HepG2 (cell line): ENCODE measurements around the gene TMEM38A. TPM values are rescaled to one million over a fixed set of nuclear protein-coding genes. Genes with fewer than 3 reads are reported as not detected.

Experiments used
- ATAC-seq: fragments of 200-7000 bp; cut with Tn5 transposase; 3 replicates; pipeline ENCODE4 v1.9.1; 2020; ENCODE audit warnings: mild to moderate bottlenecking, moderate library complexity
- BruUV-seq: library from RNA; stranded (reverse); fragments of 400-500 nt; replicated peaks from 2 replicates; lab custom pipeline; 2021; lab: Mats Ljungman, UMichigan
- CTCF ChIA-PET: fragments of 300-600 bp; formaldehyde crosslinking; extraction: SDS; loops from one replicate; lab custom pipeline; 2021; ENCODE audit warnings: low total read pairs, inconsistent platforms, low intra/inter-chr PET ratio; lab: Yijun Ruan, JAX
- POLR2A ChIA-PET: fragments of 350-600 bp; sonication (Branson Sonifier 250); formaldehyde crosslinking; loops from one replicate; lab custom pipeline; 2020; ENCODE audit warnings: antibody characterized with exemption, inconsistent platforms; lab: Yijun Ruan, JAX
- DNase-seq: peaks from one replicate; pipeline ENCODE4 v3.0.0-alpha.2; 2015; ENCODE audit warnings: low spot score
- FAIRE-seq: peaks from 3 replicates; lab custom pipeline; 2011; peaks lifted over from hg19 to GRCh38; lab: Jason Lieb, UNC
- H2AFZ ChIP-seq: one replicate; pipeline ENCODE4 v1.6.1; 2011; ENCODE audit warnings: low read length, inconsistent platforms
- H3K27ac ChIP-seq: fragments of 300-600 bp; 3 replicates; pipeline ENCODE4 v1.8.0; 2011; ENCODE audit warnings: mixed run types, mild to moderate bottlenecking, mixed read lengths, low read length, inconsistent platforms; ENCODE audit not compliant: insufficient read depth; ENCODE audit errors: extremely low read length
- H3K27me3 ChIP-seq, 2 experiments: fragments of 200-600 bp in 1 of 2; 2 replicates in 1 of 2; 3 replicates in 1 of 2; pipeline versions ENCODE4 v1.6.0 to v1.8.0; 2011; ENCODE audit warnings: low read length in 2 of 2, mild to moderate bottlenecking in 2 of 2, moderate library complexity in 2 of 2, inconsistent platforms in 1 of 2; ENCODE audit not compliant: insufficient read depth in 2 of 2, control insufficient read depth in 1 of 2
- H3K36me3 ChIP-seq, 2 experiments: fragments of 200-600 bp in 1 of 2; replicated peaks in 1 of 2; 2 replicates in 1 of 2; 3 replicates in 1 of 2; pipeline versions ENCODE4 v1.5.1 to v1.8.0; 2011; ENCODE audit warnings: low read length in 2 of 2, inconsistent platforms in 1 of 2; ENCODE audit not compliant: insufficient read depth in 2 of 2, control insufficient read depth in 1 of 2
- H3K4me1 ChIP-seq: 2 replicates; pipeline ENCODE4 v1.5.1; 2012; ENCODE audit warnings: low read length, inconsistent platforms; ENCODE audit not compliant: insufficient read depth
- H3K4me2 ChIP-seq: 2 replicates; pipeline ENCODE4 v1.6.0; 2011; ENCODE audit warnings: low read depth, low read length, inconsistent platforms
- H3K4me3 ChIP-seq, 3 experiments: fragments of 200-600 bp in 1 of 3; sonication (generic), shearing (Covaris generic) in 1 of 3; replicated peaks in 1 of 3; 2 replicates each; pipeline ENCODE4 v1.5.1; 2011 to 2016; ENCODE audit warnings: low read length in 3 of 3, inconsistent platforms in 2 of 3, low read depth in 2 of 3, mild to moderate bottlenecking in 2 of 3, control low read depth in 1 of 3, mixed read lengths in 1 of 3; ENCODE audit not compliant: insufficient read depth in 1 of 3
- H3K79me2 ChIP-seq: one replicate; pipeline ENCODE4 v1.6.1; 2011; ENCODE audit warnings: low read length, inconsistent platforms; ENCODE audit not compliant: insufficient read depth
- H3K9ac ChIP-seq: 2 replicates; pipeline ENCODE4 v1.6.0; 2011; ENCODE audit warnings: mild to moderate bottlenecking, low read depth, low read length, inconsistent platforms; ENCODE audit not compliant: insufficient read depth
- H3K9me3 ChIP-seq: 2 replicates; pipeline ENCODE4 v1.5.1; 2012; ENCODE audit warnings: mild to moderate bottlenecking, low read length
- H4K20me1 ChIP-seq: 2 replicates; pipeline ENCODE4 v1.6.0; 2011; ENCODE audit warnings: inconsistent platforms, mild to moderate bottlenecking, low read length, moderate library complexity; ENCODE audit not compliant: insufficient read depth
- CEBPB ChIP-seq: IDR thresholded peaks from 2 replicates; pipeline ENCODE4 v1.6.1; 2011; ENCODE audit warnings: low read depth, low read length, improper control_type of control experiment, borderline replicate concordance
- GATAD1 ChIP-seq: IDR thresholded peaks from 2 replicates; pipeline ENCODE4 v1.6.1; 2016; ENCODE audit warnings: missing genetic modification reagents, missing compliant biosample characterization
- PHF20 ChIP-seq: sonication (generic); formaldehyde crosslinking; IDR thresholded peaks from 2 replicates; pipeline ENCODE4 v1.5.0; 2020; ENCODE audit warnings: mild to moderate bottlenecking, missing genetic modification reagents
- RXRA ChIP-seq: sonication (generic); formaldehyde crosslinking; IDR thresholded peaks from 2 replicates; pipeline ENCODE4 v1.5.1; 2020; ENCODE audit warnings: missing genetic modification reagents
- ZNF121 ChIP-seq: sonication (generic); formaldehyde crosslinking; IDR thresholded peaks from 2 replicates; pipeline ENCODE4 v1.5.0; 2020; ENCODE audit warnings: mild to moderate bottlenecking, missing genetic modification reagents
- WGBS: methylation state at CpG from one replicate; pipeline ENCODE4 v1.1.6; 2017; ENCODE audit warnings: low lambda C conversion rate; 5-methylcytosine and 5-hydroxymethylcytosine counted together
- in situ Hi-C: cut with HindIII; loops from 2 replicates; pipeline ENCODE4 v1.10.0; 2017; ENCODE audit warnings: low pct_unique_long_range_greater_than_20kb; ENCODE audit not compliant: extremely low pct_ligation_motif_present
- intact Hi-C: fragments of 100-400 bp; cut with micrococcal nuclease; formaldehyde crosslinking; loops from one replicate; pipeline ENCODE4 v1.10.0; 2022; ENCODE audit not compliant: unreplicated experiment
- polyA plus RNA-seq, 8 experiments: library from polyadenylated mRNA; depleted of rRNA in 3 of 8; stranded (reverse) in 7 of 8; unstranded in 1 of 8; fragments of >200 nt; fragmentation: Illumina TruSeq in 4 of 8; extraction: Trizol in 4 of 8; gene quantifications; 2 replicates each; pipeline versions ENCODE4 v1.2.1 to v1.2.3, GENCODE V29; 2011 to 2016; ENCODE audit warnings: low read depth in 4 of 8, missing spikeins in 1 of 8, mixed read lengths in 1 of 8; ENCODE audit not compliant: insufficient read depth in 1 of 8
- total RNA-seq, 5 experiments: library from RNA; depleted of rRNA; stranded (reverse); fragments of >200 nt; fragmentation: Illumina TruSeq; extraction: Trizol; gene quantifications; 2 replicates each; pipeline ENCODE4 v1.2.3, GENCODE V29; 2016; ENCODE audit warnings: low read depth in 1 of 5

Gene TMEM38A
- total and polyA plus RNA-seq, 2 of the 13 experiments (the other 11 are each of a cell fraction or from before 2014, with no cell fraction given): 4.8 to 6.8 TPM

DNA sequence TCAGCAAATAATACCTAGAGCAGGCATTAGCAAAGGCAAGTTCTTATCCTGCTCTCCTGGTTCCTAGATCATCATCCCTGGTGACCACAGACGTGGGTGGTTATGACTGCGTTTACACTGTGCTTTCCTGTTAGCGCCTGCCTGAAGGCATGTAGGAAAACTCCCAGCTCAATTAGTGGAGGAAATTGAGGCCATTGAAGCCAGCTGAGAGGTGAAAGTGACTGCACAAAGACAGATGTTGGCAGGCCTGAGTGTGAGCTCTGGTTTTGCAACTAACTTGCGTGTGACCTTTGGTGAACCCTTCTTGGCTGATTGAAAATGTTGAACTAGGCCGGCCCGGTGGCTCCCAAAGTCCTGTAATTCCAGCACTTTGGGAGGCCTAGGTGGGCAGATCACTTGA lies 41.2 kb downstream of the TMEM38A start:
- H3K79me2 ChIP-seq: no peaks in the 10 kb centered on the region
- ATAC-seq (no peak), FAIRE-seq (peak; percentile 43), DNase-seq (peak; percentile 10)
- no peak overlapping the region for H3K27ac ChIP-seq
- intact Hi-C loops: no loop called here
- POLR2A ChIA-PET: no interaction called here
- H3K27me3 ChIP-seq: no peaks in the 10 kb centered on the region
- TF ChIP-seq CEBPB: peak; percentile 15; the same call in 1 of the 2 replicates
- TF ChIP-seq RXRA (CRISPR knock-in tag): 0 out of 2 replicates have a peak, but pooled peaks have one; percentile 27
- TF ChIP-seq GATAD1 (CRISPR knock-in tag): no peak
- H4K20me1 ChIP-seq: no peaks in the 10 kb centered on the region
- no TSS peak for BruUV-seq
- no peak overlapping the region for H2AFZ ChIP-seq
- H3K4me3 ChIP-seq: no peak overlapping the region
- in situ Hi-C loops: no loop called here
- H3K4me1 ChIP-seq: peaks cover 6% of the 10 kb centered on the region
- no peaks in the 10 kb centered on the region for H3K9me3 ChIP-seq
- no peaks in the 10 kb centered on the region for H3K36me3 ChIP-seq
- H3K4me2 ChIP-seq: no peak overlapping the region
- H3K9ac ChIP-seq: no peak overlapping the region
- 0% methylated on average over 5 of the region's 6 CpGs for WGBS
- CTCF ChIA-PET: no interaction called here

DNA sequence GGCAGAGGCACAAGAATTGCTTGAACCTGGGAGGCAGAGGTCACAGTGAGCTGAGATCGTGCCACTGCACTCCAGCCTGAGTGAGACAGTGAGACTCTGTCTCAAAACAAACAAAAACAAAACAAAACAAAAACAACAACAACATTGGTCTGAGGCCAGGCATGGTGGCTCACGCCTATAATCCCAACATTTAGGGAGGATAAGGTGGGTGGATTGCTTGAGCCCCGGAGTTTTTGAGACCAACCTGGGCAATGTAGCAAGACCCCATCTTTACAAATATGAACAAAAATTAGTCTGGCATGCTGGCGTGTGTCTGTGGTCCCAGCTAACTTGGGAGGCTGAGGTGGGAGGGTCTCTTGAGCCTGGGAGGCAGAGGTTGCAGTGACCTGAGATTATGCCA lies 42.7 kb downstream of the TMEM38A start:
- no peaks in the 10 kb centered on the region for H3K9me3 ChIP-seq
- H3K36me3 ChIP-seq: no peaks in the 10 kb centered on the region
- H4K20me1 ChIP-seq: no peaks in the 10 kb centered on the region
- intact Hi-C loops: no loop called here
- H3K4me2 ChIP-seq: no peak overlapping the region
- H3K27ac ChIP-seq: no peak overlapping the region
- ChIA-PET CTCF (no interaction called here), POLR2A (no interaction called here)
- no peak overlapping the region for H3K9ac ChIP-seq
- no peak overlapping the region for H2AFZ ChIP-seq
- DNase-seq (no peak), FAIRE-seq (no peak), ATAC-seq (no peak)
- H3K27me3 ChIP-seq: no peaks in the 10 kb centered on the region
- TF ChIP-seq PHF20 (no peak), ZNF121 (peak; percentile 70; the same call in 1 of the 2 replicates)
- no TSS peak for BruUV-seq
- no peaks in the 10 kb centered on the region for H3K79me2 ChIP-seq
- no peak overlapping the region for H3K4me3 ChIP-seq
- in situ Hi-C loops: no loop called here
- 40% methylated on average over 4 of the region's 4 CpGs for WGBS
- peaks cover 6% of the 10 kb centered on the region for H3K4me1 ChIP-seq
